LNCAP (cell line): ENCODE results near the gene RPL39L.

Source experiments
- CTCF ChIP-seq: fragments of 450-650 bp; IDR thresholded peaks from 2 replicates; pipeline ENCODE4 v1.5.1; 2017; ENCODE audit warnings: mild to moderate bottlenecking

Gene RPL39L

DNA sequence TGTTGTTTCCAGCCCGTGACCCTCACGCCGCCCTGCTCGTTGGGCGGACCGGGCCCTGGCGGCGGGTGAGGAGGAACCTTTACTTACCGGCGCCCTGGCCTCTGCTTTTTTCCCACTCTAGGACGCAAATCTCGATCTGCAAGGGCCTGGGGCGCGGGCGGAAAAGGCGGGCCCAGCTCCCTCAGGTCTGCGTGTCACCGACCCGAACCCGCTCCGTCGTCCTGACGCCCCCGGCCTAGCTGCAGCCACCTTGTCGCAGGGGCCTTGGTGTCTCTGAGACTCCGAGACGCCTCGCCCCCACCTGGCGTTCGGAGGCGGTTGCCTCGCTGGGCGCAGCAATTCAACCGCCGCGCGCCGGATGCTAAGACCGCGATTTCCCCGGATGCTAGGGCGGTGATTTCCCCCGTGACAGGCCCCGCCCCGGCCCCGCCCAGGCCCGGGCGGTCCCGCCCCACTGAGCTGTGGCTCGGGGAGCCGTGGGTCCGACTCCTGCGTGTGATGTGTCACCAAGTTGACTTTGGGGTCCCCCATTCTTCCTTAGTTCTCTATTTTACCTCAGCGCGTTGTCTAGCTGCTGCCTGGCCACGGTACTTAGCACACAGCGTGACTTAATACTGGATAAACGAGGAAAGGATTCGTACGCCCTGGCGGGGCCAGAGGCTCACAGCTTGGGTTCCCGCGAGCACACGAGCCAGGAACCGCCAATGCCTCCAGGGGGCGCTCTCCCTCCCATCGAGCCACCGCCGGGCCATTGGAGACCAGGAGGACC, at the start of gene RPL39L:
RPL39L (minus strand) TSS at position 371 of the 769 bp plus-strand sequence. CDS start 18,196 bp downstream, outside the sequence.
- TF ChIP-seq CTCF, result peak; percentile 52

DNA sequence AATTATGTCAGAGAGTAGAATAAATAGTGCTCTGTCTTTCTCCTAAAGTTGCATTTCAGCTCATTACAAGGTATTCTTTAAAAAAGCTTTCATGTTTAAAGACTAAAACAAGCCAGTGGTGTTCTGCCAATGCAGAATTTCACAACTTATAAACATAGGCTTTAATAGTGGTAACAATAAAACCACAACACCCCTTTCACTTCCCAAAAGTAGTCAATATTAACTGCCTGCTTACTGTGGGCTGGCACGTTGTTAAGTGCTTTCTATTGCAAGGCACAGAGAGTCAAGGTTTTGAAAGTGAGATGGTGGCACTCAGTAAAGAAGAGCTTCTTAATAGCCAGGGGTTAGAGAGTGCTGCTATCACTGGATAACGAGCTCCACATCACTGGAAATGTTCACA, 49.6 kb upstream of the RPL39L start:
- no peak for TF ChIP-seq CTCF

DNA sequence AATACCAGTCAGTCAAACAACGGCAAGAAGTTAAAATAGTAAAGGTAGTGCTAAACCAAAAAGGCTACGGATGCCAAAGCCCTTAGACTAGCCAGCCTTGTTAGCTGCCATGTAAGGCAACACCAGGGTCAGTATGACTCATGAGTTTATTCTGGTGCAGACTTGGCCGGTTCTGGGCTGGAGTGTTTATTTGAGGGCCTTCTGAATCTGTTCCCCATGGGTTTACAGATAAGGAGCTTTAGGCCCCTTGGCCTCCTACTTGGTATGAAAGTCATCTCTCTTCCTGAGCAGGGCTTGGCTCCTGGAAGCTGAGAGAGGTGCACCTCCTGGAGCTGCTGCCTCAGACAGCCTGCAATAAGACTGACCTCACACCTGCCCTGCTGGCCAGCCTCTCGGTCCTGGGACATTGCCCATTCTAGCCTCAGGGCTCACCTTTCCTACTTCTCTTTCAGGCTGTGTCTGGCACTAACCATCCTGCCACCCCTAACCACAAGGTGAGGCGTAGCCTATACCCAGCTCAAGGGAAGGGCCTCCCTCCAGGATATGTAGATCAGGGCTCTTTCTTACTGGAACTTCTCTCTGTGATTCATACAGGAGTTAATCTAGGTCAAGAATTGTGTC, 47.6 kb upstream of the RPL39L start:
- TF ChIP-seq CTCF, result no peak

- TF ChIP-seq CTCF, result no peak
Measured at GRCh38 chr3:187186375-187186774, 47.1 kb upstream of the RPL39L start.

DNA sequence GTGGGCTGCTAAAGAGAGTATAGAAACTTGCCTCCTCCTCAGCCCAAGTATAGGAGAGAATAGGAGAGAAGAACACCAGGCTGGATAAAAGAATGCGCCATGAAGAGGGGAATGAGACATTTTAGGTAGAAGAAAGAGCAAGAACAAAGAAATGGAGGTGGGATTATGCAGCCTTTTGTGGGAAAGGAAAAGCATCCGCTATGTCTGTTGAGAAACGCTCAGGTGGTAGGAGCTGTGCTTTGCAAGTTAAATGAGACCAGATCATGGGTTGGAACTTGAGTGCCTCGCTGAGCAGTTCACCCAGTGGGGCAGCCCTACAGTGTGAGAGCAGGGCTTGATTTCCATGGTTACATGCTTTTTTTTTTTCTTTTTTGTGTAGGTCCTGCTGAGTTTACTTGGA, 46.5 kb upstream of the RPL39L start:
- no peak for TF ChIP-seq CTCF

GRCh38 chr3:187183903-187184302, 44.6 kb upstream of the RPL39L start:
- no peak for TF ChIP-seq CTCF

GRCh38 chr3:187183210-187183862, 44.0 kb upstream of the RPL39L start:
- no peak for TF ChIP-seq CTCF
